Panc1 (cell line): ENCODE results near the gene APRT.
"Not testable (repeated sequence)": the region's sequence is repeated elsewhere in the genome, so short reads cannot be mapped to it uniquely, and the experiment has no call there.

Experiments used
- CTCF ChIP-seq: fragments of 450-650 bp; IDR thresholded peaks from 2 replicates; pipeline ENCODE4 v1.5.1; 2017; ENCODE audit warnings: mild to moderate bottlenecking
- POLR2AphosphoS5 ChIP-seq: IDR thresholded peaks from 2 replicates; pipeline ENCODE4 v1.6.1; 2012; ENCODE audit warnings: mild to moderate bottlenecking, low read depth, low read length, moderate library complexity
- REST ChIP-seq, 2 experiments: IDR thresholded peaks; 2 replicates each; pipeline ENCODE4 v1.6.1; 2011 to 2012; ENCODE audit warnings: low read depth in 2 of 2, control low read depth in 1 of 2, low read length in 1 of 2, mild to moderate bottlenecking in 1 of 2, moderate library complexity in 1 of 2; ENCODE audit not compliant: insufficient read depth in 1 of 2
- SIN3A ChIP-seq: IDR thresholded peaks from 2 replicates; pipeline ENCODE4 v1.6.1; 2012; ENCODE audit warnings: low read depth, mild to moderate bottlenecking, low read length, moderate library complexity, borderline replicate concordance; ENCODE audit not compliant: insufficient read depth

GRCh38 chr16:88788749-88789148, 23.0 kb downstream of the APRT start:
- not testable (repeated sequence) for TF ChIP-seq POLR2AphosphoS5; CTCF; SIN3A; REST (IDR thresholded peaks at IDR 0.05; ENCODE audit: insufficient read depth in 1 of 2, low read depth in 2 of 2, low read length in 1 of 2)
